Activated CD8-positive, alpha-beta memory T cell treated with anti-CD3 and anti-CD28 coated beads, Interleukin-2, amount 10 ng/mL, durations not matched to agents 7 days and 5 days (primary cell): ENCODE measurements around the gene DMD. TPM values are rescaled to one million over a fixed set of nuclear protein-coding genes. Genes with fewer than 3 reads are reported as not detected.

Experiments used
- ATAC-seq: fragments of 150-1000 bp; cut with Tn5 transposase; one replicate; pipeline ENCODE4 v1.10.0; 2021; ENCODE audit warnings: moderate library complexity
- CTCF ChIA-PET: fragments of 350-600 bp; sonication (Branson Sonifier 250); formaldehyde crosslinking; loops from one replicate; lab custom pipeline; 2021; ENCODE audit warnings: antibody characterized with exemption; lab: Charles Lee
- DNase-seq: peaks from one replicate; pipeline ENCODE4 v3.0.0-alpha.2; 2020
- H3K27ac Mint-ChIP-seq: one replicate; pipeline ENCODE4 v1.8.0; 2021; ENCODE audit warnings: mild to moderate bottlenecking, mixed read lengths
- H3K27me3 Mint-ChIP-seq: one replicate; pipeline ENCODE4 v1.8.0; 2021; ENCODE audit warnings: mixed read lengths
- H3K36me3 Mint-ChIP-seq: one replicate; pipeline ENCODE4 v1.8.0; 2021; ENCODE audit warnings: mild to moderate bottlenecking, mixed read lengths
- H3K4me1 Mint-ChIP-seq: one replicate; pipeline ENCODE4 v1.8.0; 2021; ENCODE audit warnings: mixed read lengths
- H3K4me3 Mint-ChIP-seq: one replicate; pipeline ENCODE4 v1.8.0; 2021; ENCODE audit warnings: mild to moderate bottlenecking, moderate library complexity, mixed read lengths
- H3K9me3 Mint-ChIP-seq: one replicate; pipeline ENCODE4 v1.8.0; 2022; ENCODE audit warnings: low read depth, mixed read lengths
- total RNA-seq, 2 experiments: library from RNA; stranded (reverse); gene quantifications; one replicate each; pipeline ENCODE4 v1.2.3, GENCODE V29; 2021

The DMD gene
- total RNA-seq, 2 experiments from 2014 or later, result 0.32 to 8.4 TPM

DNA sequence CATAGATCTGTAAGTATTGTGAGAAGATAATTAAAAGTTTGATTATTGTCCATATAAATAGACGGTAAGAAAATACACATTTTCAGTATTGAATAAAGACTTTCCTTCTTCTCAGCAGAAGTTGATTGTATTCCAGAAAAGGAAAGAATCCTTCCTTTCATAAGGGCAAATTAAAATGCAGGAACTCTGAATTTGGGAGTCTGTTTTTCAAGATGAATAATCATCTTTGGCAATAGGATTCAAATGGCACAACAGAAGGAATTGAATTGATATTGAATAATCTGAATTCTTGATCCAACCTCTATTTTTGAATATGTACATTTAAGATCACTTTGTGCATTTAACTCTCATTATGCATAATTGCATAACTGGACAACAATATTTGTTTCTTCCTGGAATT is 149.3 kb downstream of the DMD start:
- H3K27ac Mint-ChIP-seq, result no peak overlapping the region
- CTCF ChIA-PET, result no interaction called here
- no peaks in the 10 kb centered on the region for H3K9me3 Mint-ChIP-seq
- no peaks in the 10 kb centered on the region for H3K27me3 Mint-ChIP-seq
- no peaks in the 10 kb centered on the region for H3K36me3 Mint-ChIP-seq
- no peak overlapping the region for H3K4me3 Mint-ChIP-seq
- ATAC-seq (no peak), DNase-seq (no peak)
- H3K4me1 Mint-ChIP-seq, result no peaks in the 10 kb centered on the region

DNA sequence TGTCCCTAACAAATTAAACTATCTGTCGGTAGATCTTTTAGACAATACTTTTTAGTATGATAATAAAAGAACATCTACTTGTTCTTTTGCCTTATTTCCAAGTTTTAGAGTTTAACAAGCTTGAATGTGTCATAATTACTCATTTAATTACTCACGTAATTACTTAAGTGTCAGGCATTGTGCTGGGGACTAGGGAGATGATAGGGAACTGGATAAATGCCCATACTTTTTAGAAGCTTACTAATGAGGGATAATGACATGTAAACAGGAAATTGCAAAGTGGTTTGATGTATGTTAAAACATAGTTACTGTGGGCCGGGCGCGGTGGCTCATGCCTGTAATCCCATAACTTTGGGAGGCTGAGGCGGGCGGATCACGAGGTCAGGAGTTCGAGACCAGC is 158.3 kb downstream of the DMD start:
- no peaks in the 10 kb centered on the region for H3K4me1 Mint-ChIP-seq
- DNase-seq (no peak), ATAC-seq (no peak)
- CTCF ChIA-PET, result no interaction called here
- H3K36me3 Mint-ChIP-seq, result no peaks in the 10 kb centered on the region
- H3K27me3 Mint-ChIP-seq, result no peaks in the 10 kb centered on the region
- no peak overlapping the region for H3K27ac Mint-ChIP-seq
- H3K9me3 Mint-ChIP-seq, result no peaks in the 10 kb centered on the region
- no peak overlapping the region for H3K4me3 Mint-ChIP-seq

DNA sequence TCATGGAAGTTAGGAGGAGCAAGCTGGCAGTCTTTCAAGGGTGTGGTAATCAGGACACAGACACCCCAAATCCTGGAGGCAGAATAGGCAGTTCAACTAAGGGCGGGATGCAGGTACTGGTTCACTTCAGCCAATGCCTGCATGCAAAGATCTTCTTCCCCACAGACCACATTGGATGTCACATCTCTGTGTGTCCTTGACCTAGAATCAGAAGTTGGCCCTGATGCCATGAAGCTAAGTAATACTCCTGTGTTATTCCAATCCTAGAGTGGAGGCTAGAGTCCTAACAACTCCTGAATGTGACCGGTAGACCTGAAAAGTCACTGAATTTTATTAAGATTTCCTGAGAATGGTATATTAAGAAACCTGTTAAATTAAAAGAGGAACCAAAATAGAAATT is 165.5 kb downstream of the DMD start:
- H3K36me3 Mint-ChIP-seq, result no peaks in the 10 kb centered on the region
- ATAC-seq (no peak), DNase-seq (no peak)
- no peaks in the 10 kb centered on the region for H3K4me1 Mint-ChIP-seq
- H3K4me3 Mint-ChIP-seq, result no peak overlapping the region
- H3K27me3 Mint-ChIP-seq, result no peaks in the 10 kb centered on the region
- CTCF ChIA-PET, result no interaction called here
- H3K27ac Mint-ChIP-seq, result no peak overlapping the region
- no peaks in the 10 kb centered on the region for H3K9me3 Mint-ChIP-seq

DNA sequence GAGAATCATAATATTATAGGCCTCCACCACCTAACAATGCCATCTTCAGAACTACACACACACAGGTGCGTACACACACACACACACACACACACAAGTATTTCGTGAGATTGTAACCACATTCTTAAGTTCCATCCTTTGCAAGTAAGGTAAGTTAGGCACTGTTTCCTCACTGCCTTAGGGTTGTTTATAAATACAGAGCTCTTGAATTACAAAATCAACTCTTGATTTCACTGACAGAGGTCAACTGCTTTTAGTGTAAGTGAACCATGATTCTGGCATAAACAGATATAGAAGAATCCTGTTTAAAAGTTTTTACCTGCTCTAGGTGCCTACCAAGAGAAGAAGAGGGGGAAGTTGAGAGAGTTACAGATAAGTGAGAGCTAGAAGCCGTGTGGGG is 166.1 kb downstream of the DMD start:
- ATAC-seq (no peak), DNase-seq (no peak)
- Mint-ChIP-seq H3K4me1 (no peaks in the 10 kb centered on the region), H3K36me3 (no peaks in the 10 kb centered on the region), H3K4me3 (no peak overlapping the region), H3K27me3 (no peaks in the 10 kb centered on the region), H3K9me3 (no peaks in the 10 kb centered on the region), H3K27ac (no peak overlapping the region)
- CTCF ChIA-PET, result no interaction called here

DNA sequence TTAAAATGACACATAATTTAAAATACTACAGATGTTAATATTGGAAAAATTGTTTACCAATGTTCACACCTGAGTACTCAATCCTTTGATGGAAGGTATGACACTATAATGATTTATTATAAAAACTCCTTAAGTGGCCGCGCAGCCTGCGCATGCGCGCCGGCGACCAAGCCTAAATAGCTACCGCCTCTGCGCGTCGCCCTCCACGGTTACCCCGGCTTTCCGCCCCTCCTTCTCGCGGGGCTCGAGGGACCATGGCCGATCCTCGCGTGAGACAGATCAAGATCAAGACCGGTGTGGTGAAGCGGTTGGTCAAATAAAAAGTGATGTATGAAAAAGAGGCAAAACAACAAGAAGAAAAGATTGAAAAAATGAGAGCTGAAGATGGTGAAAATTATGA is 170.2 kb downstream of the DMD start:
- H3K36me3 Mint-ChIP-seq, result no peaks in the 10 kb centered on the region
- DNase-seq, result no peak
- H3K27ac Mint-ChIP-seq, result no peak overlapping the region
- H3K4me1 Mint-ChIP-seq, result no peaks in the 10 kb centered on the region
- ATAC-seq, result no peak
- H3K4me3 Mint-ChIP-seq, result no peak overlapping the region
- no peaks in the 10 kb centered on the region for H3K9me3 Mint-ChIP-seq
- CTCF ChIA-PET, result no interaction called here
- H3K27me3 Mint-ChIP-seq, result no peaks in the 10 kb centered on the region

DNA sequence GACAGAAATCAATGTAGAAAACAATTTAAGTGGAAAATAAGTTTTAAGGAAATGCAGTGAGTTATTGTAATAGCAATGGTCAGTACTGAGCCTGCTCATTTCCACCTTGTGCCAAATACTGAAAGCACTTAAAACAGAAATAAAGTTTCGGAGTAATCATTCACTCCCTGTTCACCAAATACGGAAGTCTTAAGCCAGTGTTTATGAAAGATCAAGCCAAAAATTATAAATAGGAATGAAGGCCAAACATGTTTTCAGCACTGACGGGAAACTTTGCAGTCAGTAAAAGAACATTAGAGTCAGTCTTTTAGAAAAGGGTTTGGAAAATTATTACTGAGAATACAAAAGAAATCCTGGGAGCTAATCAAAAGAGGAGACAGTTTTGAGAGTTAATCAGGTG is 178.6 kb downstream of the DMD start:
- Mint-ChIP-seq H3K27ac (no peak overlapping the region), H3K27me3 (no peaks in the 10 kb centered on the region), H3K4me1 (no peaks in the 10 kb centered on the region), H3K4me3 (no peak overlapping the region), H3K9me3 (no peaks in the 10 kb centered on the region), H3K36me3 (no peaks in the 10 kb centered on the region)
- DNase-seq (no peak), ATAC-seq (no peak)
- CTCF ChIA-PET, result no interaction called here

DNA sequence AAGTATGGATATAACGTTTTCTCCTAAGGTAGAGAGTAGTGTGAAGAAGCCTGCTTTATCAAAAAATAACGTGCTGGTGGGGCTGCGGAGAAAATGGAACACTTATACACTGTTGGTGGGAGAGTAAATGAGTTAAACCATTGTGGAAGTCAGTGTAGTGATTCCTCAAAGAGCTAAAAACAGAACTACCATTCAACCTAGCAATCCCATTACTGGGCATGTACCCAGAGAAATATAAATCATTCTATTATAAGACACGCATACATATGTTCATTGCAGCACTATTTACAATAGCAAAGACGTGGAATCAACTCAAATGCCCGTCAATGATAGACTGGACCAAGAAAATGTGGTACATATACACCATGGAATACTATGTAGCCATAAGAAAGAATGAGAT is 196.4 kb downstream of the DMD start:
- CTCF ChIA-PET, result no interaction called here
- ATAC-seq (no peak), DNase-seq (no peak)
- H3K4me1 Mint-ChIP-seq, result no peaks in the 10 kb centered on the region
- H3K27ac Mint-ChIP-seq, result no peak overlapping the region
- no peaks in the 10 kb centered on the region for H3K9me3 Mint-ChIP-seq
- H3K4me3 Mint-ChIP-seq, result no peak overlapping the region
- H3K27me3 Mint-ChIP-seq, result no peaks in the 10 kb centered on the region
- no peaks in the 10 kb centered on the region for H3K36me3 Mint-ChIP-seq

DNA sequence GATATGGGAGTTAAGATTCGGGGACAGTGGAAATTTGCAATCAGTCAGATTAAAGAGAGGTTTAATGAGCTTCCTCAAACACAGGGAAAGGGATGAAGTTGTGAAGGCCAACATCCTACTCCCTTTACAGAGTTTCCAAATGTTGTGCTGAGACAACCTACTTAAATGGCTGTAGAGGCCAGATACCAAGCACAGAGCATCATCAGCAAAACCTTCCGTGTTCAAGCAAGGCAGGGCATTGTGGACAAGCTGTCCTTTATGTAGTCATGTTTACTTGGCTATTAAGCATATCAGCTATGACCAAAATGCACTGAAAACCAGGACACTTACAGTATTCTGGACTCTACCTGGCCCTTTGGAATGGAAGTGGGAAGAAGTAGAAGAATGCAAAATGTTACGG is 197.3 kb downstream of the DMD start:
- Mint-ChIP-seq H3K4me1 (no peaks in the 10 kb centered on the region), H3K4me3 (no peak overlapping the region), H3K27me3 (no peaks in the 10 kb centered on the region), H3K27ac (no peak overlapping the region), H3K9me3 (no peaks in the 10 kb centered on the region), H3K36me3 (no peaks in the 10 kb centered on the region)
- DNase-seq, result no peak
- CTCF ChIA-PET, result no interaction called here
- no peak for ATAC-seq

DNA sequence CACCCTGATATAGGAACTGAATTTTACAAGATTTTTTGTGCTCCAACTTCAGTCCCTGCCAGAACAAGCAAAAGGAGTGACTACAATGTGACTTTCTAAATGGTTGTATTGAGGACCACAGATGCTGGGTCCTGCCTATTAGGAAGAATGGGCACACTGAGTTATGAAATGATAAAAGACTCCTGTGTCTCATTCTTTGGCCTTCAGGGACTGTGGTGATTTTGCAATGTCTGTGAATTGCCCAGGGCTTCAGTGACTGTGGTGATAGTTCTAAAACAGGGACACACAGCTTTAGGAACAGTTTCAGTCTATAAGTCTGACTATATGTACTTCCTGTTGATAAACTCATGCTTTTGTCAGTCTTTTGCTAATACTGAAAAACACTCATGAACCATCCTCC is 210.2 kb downstream of the DMD start:
- Mint-ChIP-seq H3K4me1 (no peaks in the 10 kb centered on the region), H3K36me3 (no peaks in the 10 kb centered on the region), H3K4me3 (no peak overlapping the region), H3K27me3 (no peaks in the 10 kb centered on the region), H3K9me3 (no peaks in the 10 kb centered on the region), H3K27ac (no peak overlapping the region)
- CTCF ChIA-PET, result no interaction called here
- DNase-seq, result no peak
- no peak for ATAC-seq

DNA sequence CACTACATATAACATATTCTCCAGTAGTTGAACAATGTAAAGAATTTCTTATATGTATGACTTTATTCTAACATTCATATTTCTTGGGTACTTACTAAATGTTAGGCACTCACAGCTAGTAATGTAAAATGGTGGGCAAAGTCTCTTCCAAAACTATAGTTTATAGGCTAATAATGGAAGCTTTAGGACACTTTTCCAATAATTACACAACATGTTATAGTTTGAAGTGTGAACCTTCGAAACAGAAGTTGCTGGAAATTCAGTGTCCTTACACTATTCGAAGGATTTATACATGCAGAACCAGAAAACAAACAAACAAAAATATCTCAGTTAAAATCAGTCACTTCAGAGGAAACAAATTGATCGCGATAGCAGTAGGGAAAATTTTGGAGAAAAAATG is 212.6 kb downstream of the DMD start:
- ATAC-seq (no peak), DNase-seq (no peak)
- no peaks in the 10 kb centered on the region for H3K9me3 Mint-ChIP-seq
- H3K27ac Mint-ChIP-seq, result no peak overlapping the region
- H3K27me3 Mint-ChIP-seq, result no peaks in the 10 kb centered on the region
- no peaks in the 10 kb centered on the region for H3K36me3 Mint-ChIP-seq
- H3K4me1 Mint-ChIP-seq, result no peaks in the 10 kb centered on the region
- no peak overlapping the region for H3K4me3 Mint-ChIP-seq
- CTCF ChIA-PET, result no interaction called here

DNA sequence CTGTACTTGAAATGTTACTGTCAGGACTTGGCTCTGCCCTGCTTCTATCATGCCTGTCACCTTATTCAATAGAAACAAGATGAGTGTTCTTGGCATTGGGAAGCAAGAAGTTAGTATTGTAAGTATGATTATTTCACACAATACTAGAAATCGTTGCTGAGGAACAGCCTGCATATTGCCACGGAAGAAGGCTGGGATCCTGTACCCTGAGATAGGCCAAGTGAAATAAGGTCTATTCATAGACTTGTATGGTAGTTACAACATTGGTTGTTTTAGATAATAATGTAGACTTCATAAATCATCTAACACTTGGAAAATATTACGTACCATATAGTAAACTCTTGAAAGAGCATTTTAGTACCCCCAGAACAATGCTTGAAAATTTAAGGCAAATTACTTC is 215.9 kb downstream of the DMD start:
- Mint-ChIP-seq H3K36me3 (no peaks in the 10 kb centered on the region), H3K27ac (no peak overlapping the region), H3K4me1 (no peaks in the 10 kb centered on the region), H3K4me3 (no peak overlapping the region), H3K9me3 (no peaks in the 10 kb centered on the region), H3K27me3 (no peaks in the 10 kb centered on the region)
- CTCF ChIA-PET, result no interaction called here
- no peak for DNase-seq
- no peak for ATAC-seq

DNA sequence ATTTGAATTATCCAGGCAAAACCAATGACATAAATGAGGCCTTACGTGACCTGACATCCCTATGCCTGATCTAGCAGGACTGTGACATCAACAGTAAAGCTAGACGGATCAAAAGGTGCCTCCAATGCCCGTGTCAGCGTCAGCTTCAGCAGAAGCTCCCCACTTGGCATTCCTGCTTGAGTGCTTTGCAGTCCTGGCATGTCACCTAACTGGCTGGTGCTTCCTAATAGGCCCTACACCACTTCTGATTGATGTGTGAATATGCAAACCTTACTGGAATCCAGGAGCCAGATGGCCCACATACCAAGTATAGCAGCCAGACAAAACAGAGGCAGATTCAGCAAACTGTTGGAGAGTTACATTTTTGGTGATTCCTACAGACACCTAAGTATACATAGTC is 224.2 kb downstream of the DMD start:
- CTCF ChIA-PET, result no interaction called here
- H3K27me3 Mint-ChIP-seq, result no peaks in the 10 kb centered on the region
- H3K36me3 Mint-ChIP-seq, result no peaks in the 10 kb centered on the region
- H3K27ac Mint-ChIP-seq, result no peak overlapping the region
- H3K4me1 Mint-ChIP-seq, result no peaks in the 10 kb centered on the region
- no peak for DNase-seq
- no peak overlapping the region for H3K4me3 Mint-ChIP-seq
- H3K9me3 Mint-ChIP-seq, result no peaks in the 10 kb centered on the region
- no peak for ATAC-seq

DNA sequence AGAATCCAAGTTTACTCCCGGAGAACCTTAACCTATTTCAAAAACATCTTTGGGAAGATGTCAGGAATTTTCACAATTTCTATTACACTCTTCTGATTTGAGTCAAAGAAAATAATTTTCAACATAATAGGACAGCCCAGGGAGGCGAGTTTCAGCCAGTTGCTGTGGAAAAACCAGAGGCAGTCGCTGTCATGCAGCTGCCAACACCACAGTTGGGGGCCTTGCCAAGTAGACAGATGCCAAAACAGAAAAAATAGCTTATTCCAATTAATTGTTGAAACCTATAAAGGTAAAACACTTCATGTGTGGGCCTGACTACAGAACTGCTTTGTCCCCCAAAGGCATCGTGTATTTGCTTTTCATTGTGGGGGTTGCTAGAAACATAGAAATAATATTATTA is 225.8 kb downstream of the DMD start:
- no peak for ATAC-seq
- no peak overlapping the region for H3K4me3 Mint-ChIP-seq
- H3K9me3 Mint-ChIP-seq, result no peaks in the 10 kb centered on the region
- CTCF ChIA-PET, result no interaction called here
- no peaks in the 10 kb centered on the region for H3K27me3 Mint-ChIP-seq
- DNase-seq, result no peak
- H3K4me1 Mint-ChIP-seq, result no peaks in the 10 kb centered on the region
- H3K27ac Mint-ChIP-seq, result no peak overlapping the region
- no peaks in the 10 kb centered on the region for H3K36me3 Mint-ChIP-seq

DNA sequence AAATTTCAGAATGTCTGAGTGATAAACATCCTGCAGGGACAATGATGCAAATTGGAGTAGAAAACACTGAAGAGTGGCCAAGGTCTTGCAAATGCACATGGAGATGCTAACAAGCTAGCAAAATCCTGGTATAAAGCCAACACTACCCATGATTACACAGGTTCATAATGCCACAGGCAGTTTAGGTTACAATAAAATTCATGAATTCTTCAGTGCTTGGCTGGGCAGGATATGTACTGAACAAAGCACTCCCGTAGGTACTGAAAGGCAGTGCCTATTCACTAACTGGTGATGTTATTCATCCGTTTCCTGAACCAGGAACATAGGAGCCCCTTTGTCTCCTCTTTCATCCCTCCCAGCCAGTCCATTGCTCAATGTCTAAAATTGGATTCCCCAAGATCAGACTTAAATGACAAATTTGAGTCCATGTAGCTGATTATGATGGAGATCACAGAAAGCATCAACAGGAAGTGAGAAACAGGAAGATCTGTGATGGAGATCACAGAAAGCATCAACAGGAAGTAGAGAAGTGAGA is 244.5 kb downstream of the DMD start:
- Mint-ChIP-seq H3K27me3 (no peaks in the 10 kb centered on the region), H3K27ac (no peak overlapping the region), H3K9me3 (peaks cover 2% of the 10 kb centered on the region), H3K4me3 (no peak overlapping the region), H3K4me1 (no peaks in the 10 kb centered on the region), H3K36me3 (no peaks in the 10 kb centered on the region)
- ATAC-seq, result no peak
- DNase-seq, result no peak
- CTCF ChIA-PET, result no interaction called here

DNA sequence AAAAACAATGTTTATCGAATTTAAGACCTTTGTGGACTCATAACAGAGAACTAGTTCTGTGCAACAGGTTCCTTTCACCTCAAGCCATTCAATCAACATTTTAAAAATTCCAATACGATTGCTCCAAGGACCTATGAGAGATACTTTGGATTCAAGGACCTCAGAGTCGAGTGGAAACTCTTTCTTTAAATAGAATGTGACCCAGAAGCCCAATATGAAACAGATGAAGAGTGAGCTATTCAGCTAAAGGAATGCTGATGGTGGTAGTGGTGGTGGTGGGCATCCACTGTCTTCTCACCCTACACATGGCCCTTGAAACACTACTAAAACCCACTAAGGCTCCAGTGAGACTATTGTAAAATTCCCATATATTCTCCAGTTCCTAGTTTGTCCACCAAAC is 257.2 kb downstream of the DMD start:
- no peaks in the 10 kb centered on the region for H3K36me3 Mint-ChIP-seq
- H3K27me3 Mint-ChIP-seq, result no peaks in the 10 kb centered on the region
- DNase-seq, result no peak
- H3K9me3 Mint-ChIP-seq, result no peaks in the 10 kb centered on the region
- no peak for ATAC-seq
- H3K27ac Mint-ChIP-seq, result no peak overlapping the region
- no peak overlapping the region for H3K4me3 Mint-ChIP-seq
- H3K4me1 Mint-ChIP-seq, result no peaks in the 10 kb centered on the region
- CTCF ChIA-PET, result no interaction called here
